SK-N-MC (cell line): Measurements from ENCODE around the gene HSPA1B.

Experiments
- DNase-seq: peaks from one replicate; pipeline ENCODE4 v3.0.0-alpha.2; 2011; ENCODE audit warnings: low read depth, low spot score
- H3K27ac ChIP-seq: fragments of 200-600 bp; sonication (generic); 2 replicates; pipeline ENCODE4 v1.5.1; 2016; ENCODE audit warnings: mixed run types
- H3K36me3 ChIP-seq: fragments of 200-600 bp; sonication (generic); 2 replicates; pipeline ENCODE4 v1.6.1; 2017; ENCODE audit warnings: antibody characterized with exemption, low read length, mixed read lengths; ENCODE audit not compliant: insufficient read depth
- H3K4me3 ChIP-seq: fragments of 200-600 bp; sonication (generic); 2 replicates; pipeline ENCODE4 v1.5.1; 2016
- H3K9ac ChIP-seq: fragments of 200-600 bp; sonication (generic); 2 replicates; pipeline ENCODE4 v1.8.0; 2017; ENCODE audit warnings: mixed run types, mixed read lengths; ENCODE audit not compliant: insufficient read length
- H3K9me3 ChIP-seq: fragments of 200-600 bp; sonication (generic); 2 replicates; pipeline ENCODE4 v1.6.1; 2017; ENCODE audit warnings: low read depth, mild to moderate bottlenecking, antibody characterized with exemption, low read length, moderate library complexity, mixed read lengths
- EZH2 ChIP-seq: fragments of 200-600 bp; sonication (generic); IDR thresholded peaks from one replicate; pipeline ENCODE4 v1.6.1; 2017; ENCODE audit warnings: antibody characterized with exemption
- FOXP2 ChIP-seq: optimal IDR thresholded peaks from 2 replicates; pipeline ENCODE3; 2011; ENCODE audit warnings: mild to moderate bottlenecking, moderate library complexity; ENCODE audit not compliant: insufficient read depth; ENCODE audit errors: extremely low read length, control extremely low read depth
- POLR2AphosphoS5 ChIP-seq: IDR thresholded peaks from 2 replicates; pipeline ENCODE4 v1.6.1; 2012; ENCODE audit warnings: mild to moderate bottlenecking, low read depth, low read length, borderline replicate concordance

HSPA1B gene

GRCh38 chr6:31878222-31878621, 50.7 kb downstream of the HSPA1B start:
- no peak overlapping the region for H3K27ac ChIP-seq
- peaks cover 33% of the 10 kb centered on the region; the same call in 1 of the 2 replicates for H3K36me3 ChIP-seq
- H3K9me3 ChIP-seq: no peaks in the 10 kb centered on the region
- no peak overlapping the region for H3K9ac ChIP-seq
- no peak for DNase-seq
- TF ChIP-seq POLR2AphosphoS5 (no peak), FOXP2 (no peak)
- H3K4me3 ChIP-seq: no peak overlapping the region

GRCh38 chr6:31878726-31879125, 51.2 kb downstream of the HSPA1B start, which contains the start of gene SLC44A4:
TSS of gene SLC44A4 (minus strand) at chr6:31878997. CDS start at chr6:31878980, 17 bp downstream.
- Histone ChIP-seq H3K9ac (no peak within 1 kb of the TSS), H3K36me3 (peaks cover 38% of the 10 kb centered on the region; the same call in 1 of the 2 replicates), H3K27ac (no peak within 1 kb of the TSS), H3K4me3 (no peak within 1 kb of the TSS), H3K9me3 (no peaks in the 10 kb centered on the region)
- no peak for DNase-seq
- no peak for TF ChIP-seq FOXP2
- TF ChIP-seq EZH2: no peak
- no peak for TF ChIP-seq POLR2AphosphoS5

- no peak for TF ChIP-seq EZH2
- no peak for TF ChIP-seq POLR2AphosphoS5
- TF ChIP-seq FOXP2: no peak
- no peak for DNase-seq
- H3K9ac ChIP-seq: no peak overlapping the region
- H3K4me3 ChIP-seq: no peak overlapping the region
- H3K27ac ChIP-seq: no peak overlapping the region
- H3K36me3 ChIP-seq: peaks cover 42% of the 10 kb centered on the region; the same call in 1 of the 2 replicates
- H3K9me3 ChIP-seq: no peaks in the 10 kb centered on the region
Measured at GRCh38 chr6:31879143-31879542, 51.6 kb downstream of the HSPA1B start.
